Rectal smooth muscle tissue (tissue), 1 donor: ENCODE data around the gene CAMTA1.

Source experiments
- H3K27ac ChIP-seq: one replicate; pipeline ENCODE4 v1.7.0; 2013; ENCODE audit warnings: low read depth, low read length, inconsistent platforms
- H3K27me3 ChIP-seq: one replicate; pipeline ENCODE4 v1.7.0; 2013; ENCODE audit warnings: low read length; ENCODE audit not compliant: control insufficient read depth, insufficient read depth
- H3K36me3 ChIP-seq: one replicate; pipeline ENCODE4 v1.7.0; 2013; ENCODE audit warnings: low read length; ENCODE audit not compliant: control insufficient read depth, insufficient read depth
- H3K4me1 ChIP-seq: one replicate; pipeline ENCODE4 v1.7.0; 2013; ENCODE audit warnings: low read length; ENCODE audit not compliant: control insufficient read depth, insufficient read depth
- H3K4me3 ChIP-seq: one replicate; pipeline ENCODE4 v1.7.0; 2013; ENCODE audit warnings: low read length
- H3K9ac ChIP-seq: one replicate; pipeline ENCODE4 v1.7.0; 2013; ENCODE audit warnings: low read length

Gene CAMTA1

GRCh38 chr1:6897138-6897537 is 111.9 kb downstream of the CAMTA1 start:
- no peak overlapping the region for H3K27ac ChIP-seq
- H3K9ac ChIP-seq = no peak overlapping the region

DNA sequence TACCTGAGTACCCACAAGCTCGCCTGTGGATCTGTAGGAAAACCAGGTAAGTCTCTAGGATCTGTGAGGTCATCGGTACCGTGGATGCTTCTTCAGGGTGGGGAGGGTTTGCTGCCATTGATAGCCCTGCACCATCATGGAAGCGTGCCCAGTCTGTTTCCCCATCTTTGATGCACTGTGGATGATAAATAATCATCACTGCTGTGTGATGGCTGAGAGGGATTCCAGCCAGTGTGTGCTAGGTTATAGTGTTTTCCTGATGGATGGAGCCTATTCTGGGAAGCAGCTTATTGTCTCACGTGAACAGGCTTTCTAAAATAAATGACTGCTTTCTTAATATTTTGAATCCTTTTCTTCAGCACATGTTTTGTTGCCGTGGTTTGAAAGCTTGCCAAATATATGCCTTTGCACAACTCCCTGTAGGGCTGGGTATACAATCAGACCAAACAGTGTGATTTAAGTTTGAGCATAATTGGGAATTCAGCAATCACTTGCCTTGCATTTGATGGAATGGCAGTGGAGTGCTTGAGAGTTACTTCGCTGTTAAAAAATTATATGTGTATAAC is 113.8 kb downstream of the CAMTA1 start:
- Histone ChIP-seq H3K9ac (no peak overlapping the region), H3K27ac (no peak overlapping the region), H3K4me1 (no peaks in the 10 kb centered on the region), H3K27me3 (no peaks in the 10 kb centered on the region), H3K4me3 (no peak overlapping the region), H3K36me3 (no peaks in the 10 kb centered on the region)

More at GRCh38 chr1:6897138-6897537, 111.9 kb downstream of the CAMTA1 start:
- Histone ChIP-seq H3K27me3 (no peaks in the 10 kb centered on the region), H3K4me1 (no peaks in the 10 kb centered on the region), H3K4me3 (no peak overlapping the region), H3K36me3 (no peaks in the 10 kb centered on the region)

DNA sequence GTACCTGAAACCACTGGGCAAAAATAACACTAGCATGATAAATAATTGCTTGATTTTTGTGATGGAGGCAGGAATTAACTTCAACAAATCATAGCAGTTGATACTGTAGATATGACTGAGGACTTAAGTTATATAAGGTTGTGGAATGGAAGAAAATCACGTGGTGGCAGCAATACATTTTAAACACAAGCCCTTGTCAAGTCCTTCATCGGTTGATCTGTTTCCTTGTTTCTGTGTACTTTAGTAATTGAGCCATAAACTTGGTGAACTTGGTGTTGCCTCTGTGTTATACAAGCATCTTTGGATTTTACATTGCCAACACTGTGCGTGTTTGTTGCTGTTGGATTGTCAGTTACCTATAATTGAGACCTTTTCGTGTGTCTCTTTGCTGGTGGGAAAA is 114.4 kb downstream of the CAMTA1 start:
- no peak overlapping the region for H3K4me3 ChIP-seq
- no peaks in the 10 kb centered on the region for H3K27me3 ChIP-seq
- no peak overlapping the region for H3K27ac ChIP-seq
- no peaks in the 10 kb centered on the region for H3K36me3 ChIP-seq
- H3K4me1 ChIP-seq = no peaks in the 10 kb centered on the region
- H3K9ac ChIP-seq = no peak overlapping the region

DNA sequence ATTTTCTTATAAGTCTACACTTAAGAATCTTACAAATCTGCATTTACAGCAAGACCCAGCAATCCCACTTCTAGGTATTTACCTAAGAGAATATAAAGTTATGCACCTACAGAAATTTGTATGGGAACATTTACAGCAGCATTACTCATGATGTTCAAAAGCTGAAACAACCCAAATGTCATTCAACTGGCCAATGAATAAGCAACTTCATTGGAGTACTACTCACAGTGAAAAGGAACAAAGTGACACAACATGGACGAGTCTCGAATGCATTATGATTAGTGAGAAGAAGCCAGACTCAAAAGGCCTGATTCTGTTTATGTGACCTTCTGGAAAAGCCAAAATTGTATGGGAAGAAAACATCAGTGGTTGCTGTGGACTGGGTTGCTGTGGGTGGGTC is 116.9 kb downstream of the CAMTA1 start:
- no peaks in the 10 kb centered on the region for H3K27me3 ChIP-seq
- no peak overlapping the region for H3K9ac ChIP-seq
- H3K4me1 ChIP-seq = no peaks in the 10 kb centered on the region
- H3K36me3 ChIP-seq = no peaks in the 10 kb centered on the region
- no peak overlapping the region for H3K4me3 ChIP-seq
- H3K27ac ChIP-seq = no peak overlapping the region

GRCh38 chr1:6904476-6905170 is 119.4 kb downstream of the CAMTA1 start:
- Histone ChIP-seq H3K9ac (no peak overlapping the region), H3K4me3 (no peak overlapping the region), H3K4me1 (no peaks in the 10 kb centered on the region), H3K36me3 (no peaks in the 10 kb centered on the region), H3K27me3 (no peaks in the 10 kb centered on the region), H3K27ac (no peak overlapping the region)

DNA sequence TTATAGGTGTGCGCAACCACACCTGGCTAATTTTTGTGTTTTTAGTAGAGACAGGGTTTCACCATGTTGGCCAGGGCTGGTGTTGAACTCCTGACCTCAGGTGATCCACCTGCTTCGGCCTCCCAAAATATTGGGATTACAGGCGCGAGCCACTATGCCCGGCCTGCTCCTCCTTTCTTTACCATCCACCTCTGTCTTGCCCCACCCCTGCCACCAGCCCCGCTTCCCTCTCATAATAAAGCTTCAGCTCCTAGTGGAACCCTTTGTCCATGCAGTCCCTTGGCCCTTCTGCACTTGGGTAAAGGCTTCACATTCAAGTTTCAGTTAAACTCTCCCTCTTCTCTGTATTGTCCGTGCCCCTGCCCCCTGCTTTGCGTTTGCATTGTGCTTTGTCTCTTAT is 120.1 kb downstream of the CAMTA1 start:
- H3K36me3 ChIP-seq = no peaks in the 10 kb centered on the region
- no peaks in the 10 kb centered on the region for H3K4me1 ChIP-seq
- no peak overlapping the region for H3K4me3 ChIP-seq
- no peaks in the 10 kb centered on the region for H3K27me3 ChIP-seq
- H3K27ac ChIP-seq = no peak overlapping the region
- no peak overlapping the region for H3K9ac ChIP-seq

- H3K36me3 ChIP-seq = no peaks in the 10 kb centered on the region
- no peaks in the 10 kb centered on the region for H3K4me1 ChIP-seq
- no peaks in the 10 kb centered on the region for H3K27me3 ChIP-seq
- no peak overlapping the region for H3K27ac ChIP-seq
- no peak overlapping the region for H3K4me3 ChIP-seq
- H3K9ac ChIP-seq = no peak overlapping the region
These were observed 120.5 kb downstream of the CAMTA1 start for GRCh38 chr1:6905790-6906189.

- Histone ChIP-seq H3K4me1 (no peaks in the 10 kb centered on the region), H3K36me3 (no peaks in the 10 kb centered on the region), H3K9ac (no peak overlapping the region), H3K27ac (no peak overlapping the region), H3K27me3 (no peaks in the 10 kb centered on the region), H3K4me3 (no peak overlapping the region)
These were observed 121.5 kb downstream of the CAMTA1 start for GRCh38 chr1:6906783-6907182.

DNA sequence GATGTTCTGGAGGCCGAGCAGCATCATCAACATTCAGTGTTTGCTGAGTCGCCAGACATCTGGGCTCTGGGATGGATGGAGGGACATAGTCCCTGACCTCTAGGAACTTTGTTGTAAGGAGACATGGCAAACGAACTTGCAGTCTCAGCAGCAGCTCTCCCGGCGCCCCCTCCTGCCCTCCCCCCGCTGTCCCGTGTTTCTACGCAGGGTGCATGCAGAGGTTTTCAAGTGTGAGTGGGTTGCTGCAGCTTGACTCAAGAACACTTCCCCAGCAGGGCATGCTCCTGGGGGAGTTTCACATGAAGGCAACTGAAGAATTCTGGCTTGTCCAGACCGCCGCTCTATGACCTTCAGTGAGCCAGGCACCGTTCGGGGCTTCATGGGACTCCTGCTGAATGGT is 121.9 kb downstream of the CAMTA1 start:
- H3K4me1 ChIP-seq = no peaks in the 10 kb centered on the region
- no peak overlapping the region for H3K9ac ChIP-seq
- no peak overlapping the region for H3K27ac ChIP-seq
- no peaks in the 10 kb centered on the region for H3K36me3 ChIP-seq
- no peak overlapping the region for H3K4me3 ChIP-seq
- H3K27me3 ChIP-seq = no peaks in the 10 kb centered on the region

- Histone ChIP-seq H3K27ac (no peak overlapping the region), H3K36me3 (no peaks in the 10 kb centered on the region), H3K27me3 (no peaks in the 10 kb centered on the region), H3K9ac (no peak overlapping the region), H3K4me3 (no peak overlapping the region), H3K4me1 (no peaks in the 10 kb centered on the region)
These were observed 122.6 kb downstream of the CAMTA1 start for GRCh38 chr1:6907676-6908434.

DNA sequence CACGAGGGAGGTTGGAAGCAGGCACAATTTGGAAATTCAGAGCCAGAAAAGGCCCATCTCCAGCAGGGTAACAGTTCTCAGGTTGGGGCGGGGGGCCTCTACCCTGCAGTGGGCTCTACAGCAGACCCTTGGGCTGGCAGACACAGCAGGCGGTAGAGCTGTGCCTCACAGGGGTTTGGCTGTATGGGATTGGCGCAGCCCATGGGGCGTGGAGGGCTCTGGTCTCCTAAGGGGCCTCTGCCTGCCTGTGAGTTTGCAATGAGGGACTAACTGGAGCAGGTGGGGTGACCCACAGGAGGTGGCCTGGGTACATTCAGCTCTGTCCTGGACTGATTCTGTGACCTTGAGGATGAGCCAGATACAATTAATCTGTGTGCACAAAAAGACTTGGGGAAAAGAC is 124.1 kb downstream of the CAMTA1 start:
- Histone ChIP-seq H3K4me1 (no peaks in the 10 kb centered on the region), H3K27me3 (peaks cover under 1% of the 10 kb centered on the region), H3K4me3 (no peak overlapping the region), H3K9ac (no peak overlapping the region), H3K27ac (no peak overlapping the region), H3K36me3 (no peaks in the 10 kb centered on the region)

DNA sequence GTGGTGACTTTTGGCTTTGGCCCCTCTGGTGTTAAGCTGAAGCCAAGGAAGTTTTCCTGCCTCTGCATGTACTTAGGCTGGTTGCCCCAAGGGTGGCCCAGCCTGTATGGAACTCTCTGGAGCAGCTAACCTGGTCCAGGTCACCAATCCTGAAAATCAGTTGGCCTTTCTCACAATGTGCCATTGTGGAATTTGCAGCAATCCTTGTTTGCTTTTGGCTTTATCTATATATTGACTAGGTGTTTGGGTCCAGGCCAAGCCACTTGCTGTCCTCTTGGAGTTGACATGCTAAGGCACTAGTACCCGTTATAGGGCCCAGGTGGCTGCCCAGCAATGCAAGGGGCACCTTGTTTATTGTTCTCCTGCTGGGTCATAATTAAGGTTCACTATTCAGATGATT is 124.6 kb downstream of the CAMTA1 start:
- Histone ChIP-seq H3K27ac (no peak overlapping the region), H3K4me1 (no peaks in the 10 kb centered on the region), H3K36me3 (no peaks in the 10 kb centered on the region), H3K9ac (no peak overlapping the region), H3K4me3 (no peak overlapping the region), H3K27me3 (peaks cover 2% of the 10 kb centered on the region)
